CD4-positive, alpha-beta T cell treated with Interleukin-4 for 4 hours (primary cell): ENCODE results near the gene HRH3.

ENCODE experiments used
- DNase-seq: peaks from one replicate; pipeline ENCODE4 v3.0.0-alpha.2; 2020

The HRH3 gene

GRCh38 chr20:62228982-62229545, 9.0 kb upstream of the HRH3 start:
- no peak for DNase-seq

GRCh38 chr20:62227977-62228958, 8.2 kb upstream of the HRH3 start:
- no peak for DNase-seq

- no peak for DNase-seq
Observed at GRCh38 chr20:62227591-62227976, 7.5 kb upstream of the HRH3 start.

- DNase-seq, result no peak
Observed at GRCh38 chr20:62226707-62227590, 6.9 kb upstream of the HRH3 start.

GRCh38 chr20:62225820-62226635, 6.0 kb upstream of the HRH3 start:
- no peak for DNase-seq

GRCh38 chr20:62225026-62225425, 4.9 kb upstream of the HRH3 start:
- no peak for DNase-seq

GRCh38 chr20:62224113-62224855, 4.2 kb upstream of the HRH3 start:
- no peak for DNase-seq

GRCh38 chr20:62223571-62223970, 3.5 kb upstream of the HRH3 start:
- no peak for DNase-seq

- no peak for DNase-seq
Observed at GRCh38 chr20:62222972-62223371, 2.9 kb upstream of the HRH3 start.

- no peak for DNase-seq
Observed at GRCh38 chr20:62222266-62222850, 2.3 kb upstream of the HRH3 start.

- DNase-seq, result no peak
Observed at GRCh38 chr20:62220666-62221568, 839 bp upstream of the HRH3 start.

- DNase-seq, result no peak
Observed at GRCh38 chr20:62219101-62219991, 732 bp downstream of the HRH3 start.

GRCh38 chr20:62217913-62218773, 1.9 kb downstream of the HRH3 start:
- no peak for DNase-seq

GRCh38 chr20:62216636-62217566, 3.2 kb downstream of the HRH3 start:
- no peak for DNase-seq

GRCh38 chr20:62215991-62216635, 4.0 kb downstream of the HRH3 start:
- DNase-seq, result no peak
